Kidney epithelial cell (primary cell): ENCODE measurements around the gene KRT34. TPM values are rescaled to one million over a fixed set of nuclear protein-coding genes. Genes with fewer than 3 reads are reported as not detected.
"Not testable (repeated sequence)": the region's sequence is repeated elsewhere in the genome, so short reads cannot be mapped to it uniquely, and the experiment has no call there.

Experiments
- DNase-seq: peaks from one replicate; pipeline ENCODE4 v3.0.0-alpha.2; 2010; ENCODE audit warnings: low read depth
- H3K27me3 ChIP-seq: 2 replicates; pipeline ENCODE4 v1.6.0; 2011; ENCODE audit warnings: low read length; ENCODE audit not compliant: control insufficient read depth, insufficient read depth
- H3K36me3 ChIP-seq: 2 replicates; pipeline ENCODE4 v1.5.1; 2011; ENCODE audit warnings: low read length; ENCODE audit not compliant: control insufficient read depth, insufficient read depth
- H3K4me3 ChIP-seq: 2 replicates; pipeline ENCODE4 v1.5.1; 2011; ENCODE audit warnings: low read depth, mild to moderate bottlenecking, control low read depth, low read length
- CTCF ChIP-seq: IDR thresholded peaks from 2 replicates; pipeline ENCODE4 v1.5.1; 2011; ENCODE audit warnings: mild to moderate bottlenecking, moderate library complexity, low read length, control low read depth, inconsistent platforms; ENCODE audit not compliant: insufficient read depth, poor library complexity, severe bottlenecking
- total RNA-seq: library from RNA; depleted of rRNA; stranded (reverse); fragments of >200 nt; gene quantifications from 2 replicates; pipeline ENCODE4 v1.2.3, GENCODE V29; 2015

KRT34 gene
- 2.5 and 5.5 TPM in 2 replicates for total RNA-seq

DNA sequence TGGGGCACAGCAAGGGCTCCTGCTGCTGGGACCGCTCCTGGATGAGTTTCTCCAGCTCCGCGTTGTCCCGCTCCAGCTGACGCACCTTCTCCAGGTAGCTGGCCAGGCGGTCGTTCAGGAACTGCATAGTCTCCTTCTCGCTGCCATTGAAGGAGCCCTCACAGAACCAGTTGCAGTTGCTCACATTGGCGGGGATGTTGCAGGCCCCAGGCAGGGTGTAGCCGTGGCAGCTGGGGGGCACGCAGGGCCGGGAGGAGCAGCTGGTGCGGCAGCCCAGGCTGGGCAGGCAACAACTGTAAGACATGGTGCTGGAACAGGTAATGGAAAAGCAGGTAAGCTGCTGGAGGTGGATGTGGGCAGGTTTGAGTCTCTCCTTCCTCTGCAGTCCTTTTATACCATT is at the start of gene KRT34:
TSS of gene KRT34 (minus strand) at position 364 of the 400 bp plus-strand sequence. CDS start at position 304, 60 bp downstream.
- not testable (repeated sequence) for H3K4me3 ChIP-seq, H3K36me3 ChIP-seq, H3K27me3 ChIP-seq, DNase-seq

GRCh38 chr17:41430376-41430775 is 48.3 kb upstream of the KRT34 start:
- not testable (repeated sequence) for H3K4me3 ChIP-seq, DNase-seq, H3K27me3 ChIP-seq, H3K36me3 ChIP-seq

- no peak for TF ChIP-seq CTCF
- H3K27me3 ChIP-seq: no peaks in the 10 kb centered on the region
- no peaks in the 10 kb centered on the region for H3K36me3 ChIP-seq
- no peak for DNase-seq
- H3K4me3 ChIP-seq: no peak overlapping the region
Observed at GRCh38 chr17:41429667-41430066, 47.6 kb upstream of the KRT34 start.

DNA sequence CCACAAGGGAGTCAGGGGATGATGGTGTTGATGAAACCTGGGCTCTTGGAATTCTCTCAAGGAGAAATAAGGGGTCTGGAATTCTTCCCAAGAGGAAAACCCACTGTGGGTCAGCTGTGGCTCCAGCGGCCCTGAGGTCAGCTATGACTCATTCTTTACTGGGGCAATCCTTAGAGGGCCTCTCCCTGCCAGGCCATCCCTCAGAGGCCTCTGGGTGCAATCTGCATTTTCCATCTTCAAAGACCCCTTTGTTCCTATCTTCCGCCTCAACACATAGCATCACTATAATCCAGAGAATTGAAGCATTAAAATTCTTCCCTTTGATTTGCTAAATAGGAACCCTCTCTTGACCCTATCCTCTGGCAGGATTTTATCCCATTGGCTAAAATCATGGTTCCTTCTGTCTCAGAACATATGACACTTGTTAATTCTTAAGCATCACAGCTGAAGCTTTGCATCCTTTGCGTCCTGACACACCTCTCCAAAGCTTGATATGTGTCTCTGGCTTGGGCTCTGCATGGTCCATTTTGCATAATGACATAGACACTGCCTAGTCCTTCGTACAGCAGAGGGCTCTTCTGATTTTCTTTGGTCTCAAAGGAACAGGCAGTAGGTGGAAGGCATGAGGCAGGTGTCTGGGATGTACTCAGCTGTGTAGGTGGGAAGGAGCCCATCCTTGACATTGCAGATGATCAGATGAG is 46.6 kb upstream of the KRT34 start:
- Histone ChIP-seq H3K36me3 (no peaks in the 10 kb centered on the region), H3K27me3 (no peaks in the 10 kb centered on the region), H3K4me3 (no peak overlapping the region)
- no peak for DNase-seq
- no peak for TF ChIP-seq CTCF

DNA sequence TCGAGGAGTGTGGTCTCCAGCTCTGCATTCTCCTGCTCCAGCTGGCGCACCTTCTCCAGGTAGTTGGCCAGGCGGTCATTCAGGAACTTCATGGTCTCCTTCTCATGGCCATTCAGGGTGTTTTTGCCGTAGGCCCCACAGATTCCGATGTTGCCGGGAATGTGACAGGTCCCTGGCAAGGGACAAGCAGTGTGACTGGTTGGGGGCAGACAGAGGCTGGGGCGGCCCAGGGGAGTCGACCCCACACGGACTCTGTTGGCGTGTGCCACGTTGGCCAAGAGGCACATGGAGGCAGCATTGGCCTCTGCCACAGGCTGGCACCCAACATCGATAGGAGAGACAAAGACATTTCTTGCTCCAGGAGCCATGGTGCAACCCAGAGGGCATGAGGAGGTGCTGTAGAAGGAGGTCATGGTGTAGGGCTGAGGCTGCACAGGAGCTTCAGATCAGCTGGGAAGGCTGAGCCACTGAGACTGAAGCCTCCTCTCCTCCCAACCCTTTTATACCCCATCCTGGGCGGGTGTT is 42.1 kb upstream of the KRT34 start, which contains the start of gene KRT37:
TSS of gene KRT37 (minus strand) at position 475 of the 525 bp plus-strand sequence. CDS start at position 413, 62 bp downstream.
- DNase-seq: no peak
- TF ChIP-seq CTCF: no peak
- Histone ChIP-seq H3K36me3 (no peaks in the 10 kb centered on the region), H3K27me3 (no peaks in the 10 kb centered on the region), H3K4me3 (no peak within 1 kb of the TSS)

DNA sequence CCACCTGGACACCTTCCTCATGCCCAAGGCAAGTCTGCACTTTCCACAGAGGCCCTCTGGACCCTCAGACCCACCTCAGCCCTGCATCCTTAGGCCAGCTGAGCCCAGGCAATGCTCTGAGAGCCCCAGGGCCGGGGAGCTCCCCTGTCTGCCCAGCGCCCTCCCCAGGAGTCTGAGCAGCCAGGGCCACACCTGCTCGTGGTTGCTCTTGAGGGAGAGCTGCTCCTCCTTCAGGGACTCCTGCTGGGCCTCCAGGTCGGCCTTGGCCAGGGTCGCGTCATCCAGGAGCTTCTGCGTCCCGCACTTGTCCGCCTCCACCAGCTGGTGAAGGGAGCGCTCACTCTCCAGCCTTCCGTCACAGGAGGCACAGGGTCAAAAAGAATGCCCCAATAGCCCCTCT is 40.5 kb upstream of the KRT34 start:
- not testable (repeated sequence) for H3K4me3 ChIP-seq, H3K27me3 ChIP-seq, H3K36me3 ChIP-seq, DNase-seq

DNA sequence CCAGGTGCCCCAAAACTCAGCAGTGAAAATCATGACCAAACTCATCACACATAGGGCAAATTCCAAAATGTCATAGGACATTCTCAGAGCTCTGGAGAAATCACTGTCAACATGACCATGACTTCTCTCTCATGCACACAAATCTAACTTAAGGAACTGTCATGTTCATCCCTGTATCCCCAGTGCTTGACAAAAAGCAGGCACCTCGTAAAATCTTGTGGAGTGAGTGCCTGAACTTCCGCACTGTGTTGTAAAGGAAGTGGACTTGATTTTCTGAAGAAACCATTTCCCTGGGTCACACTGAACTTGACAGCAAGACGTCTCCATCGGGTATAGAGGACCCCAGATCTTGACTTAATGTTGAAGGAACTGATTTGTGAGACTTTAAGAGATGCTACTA is 39.5 kb upstream of the KRT34 start:
- Histone ChIP-seq H3K27me3 (no peaks in the 10 kb centered on the region), H3K4me3 (no peak overlapping the region), H3K36me3 (no peaks in the 10 kb centered on the region)
- no peak for TF ChIP-seq CTCF
- DNase-seq: no peak
